Neural progenitor cell (in vitro differentiated cells): ENCODE measurements around the gene VANGL2. TPM values are rescaled to one million over a fixed set of nuclear protein-coding genes. Genes with fewer than 3 reads are reported as not detected.
A peak's percentile ranks its signal among the peaks of the same experiment; 100 is the strongest.

Experiments used
- DNase-seq: peaks from one replicate; pipeline ENCODE4 v3.0.0-alpha.2; 2016; ENCODE audit warnings: low spot score
- H2AFZ ChIP-seq: fragments of 200-600 bp; sonication (generic); replicated peaks from 2 replicates; pipeline ENCODE4 v1.6.1; 2016; ENCODE audit warnings: antibody characterized with exemption
- H3F3A ChIP-seq: fragments of 200-600 bp; sonication (generic); 2 replicates; pipeline ENCODE4 v1.6.1; 2016; ENCODE audit warnings: antibody characterized with exemption, low read depth
- H3K27ac ChIP-seq: fragments of 200-600 bp; sonication (generic); 2 replicates; pipeline ENCODE4 v1.5.1; 2016; ENCODE audit warnings: mild to moderate bottlenecking
- H3K27me3 ChIP-seq: fragments of 200-600 bp; sonication (generic); 2 replicates; pipeline ENCODE4 v1.6.1; 2016; ENCODE audit warnings: mild to moderate bottlenecking, moderate library complexity
- H3K36me3 ChIP-seq: fragments of 200-600 bp; sonication (generic); 2 replicates; pipeline ENCODE4 v1.5.1; 2016
- H3K4me1 ChIP-seq: fragments of 200-600 bp; sonication (generic); 2 replicates; pipeline ENCODE4 v1.6.1; 2016; ENCODE audit warnings: mixed run types
- H3K4me2 ChIP-seq: fragments of 200-600 bp; sonication (generic); 2 replicates; pipeline ENCODE4 v1.6.1; 2016
- H3K4me3 ChIP-seq: fragments of 200-600 bp; sonication (generic); 2 replicates; pipeline ENCODE4 v1.5.1; 2016
- H3K79me2 ChIP-seq: fragments of 200-600 bp; sonication (generic); 2 replicates; pipeline ENCODE4 v1.6.1; 2016; ENCODE audit warnings: low read depth
- H3K9ac ChIP-seq: fragments of 200-600 bp; sonication (generic); 2 replicates; pipeline ENCODE4 v1.6.1; 2016
- H3K9me3 ChIP-seq: fragments of 200-600 bp; sonication (generic); 2 replicates; pipeline ENCODE4 v1.5.1; 2016; ENCODE audit warnings: low read depth
- H4K20me1 ChIP-seq: fragments of 200-600 bp; sonication (generic); 2 replicates; pipeline ENCODE4 v1.6.1; 2016; ENCODE audit warnings: low read depth
- H3K27ac Mint-ChIP-seq: 3 replicates; pipeline ENCODE4 v1.8.0; 2021; ENCODE audit warnings: mixed read lengths
- H3K27me3 Mint-ChIP-seq: 2 replicates; pipeline ENCODE4 v1.8.0; 2022; ENCODE audit warnings: low read depth, mild to moderate bottlenecking, inconsistent platforms, moderate library complexity, mixed read lengths; ENCODE audit not compliant: insufficient read depth
- H3K36me3 Mint-ChIP-seq: 3 replicates; pipeline ENCODE4 v1.8.0; 2021; ENCODE audit warnings: mixed read lengths
- H3K4me1 Mint-ChIP-seq: 3 replicates; pipeline ENCODE4 v1.8.0; 2021; ENCODE audit warnings: mixed read lengths
- H3K4me3 Mint-ChIP-seq: 3 replicates; pipeline ENCODE4 v1.8.0; 2021; ENCODE audit warnings: mild to moderate bottlenecking, moderate library complexity, mixed read lengths
- H3K9me3 Mint-ChIP-seq: 3 replicates; pipeline ENCODE4 v1.8.0; 2020; ENCODE audit warnings: mixed read lengths
- EZH2 ChIP-seq: fragments of 200-600 bp; sonication (generic); IDR thresholded peaks from 2 replicates; pipeline ENCODE4 v1.6.1; 2017; ENCODE audit warnings: antibody characterized with exemption, mild to moderate bottlenecking, moderate library complexity
- EZH2phosphoT487 ChIP-seq: fragments of 200-600 bp; sonication (generic); IDR thresholded peaks from 2 replicates; pipeline ENCODE4 v1.6.1; 2017; ENCODE audit warnings: antibody characterized with exemption
- total RNA-seq: library from RNA; depleted of rRNA; stranded (reverse); fragments of >200 nt; gene quantifications from 2 replicates; pipeline ENCODE4 v1.2.3, GENCODE V29; 2015; ENCODE audit warnings: low replicate concordance
- TF ChIP-seq, protein P1 (sequence below): fragments of 200-600 bp; sonication (generic); IDR thresholded peaks from 2 replicates; pipeline ENCODE4 v1.5.1; 2017; ENCODE audit warnings: antibody characterized with exemption, mild to moderate bottlenecking

Gene VANGL2
- total RNA-seq, 1 donor from 2014 or later, result 23.0 TPM

DNA sequence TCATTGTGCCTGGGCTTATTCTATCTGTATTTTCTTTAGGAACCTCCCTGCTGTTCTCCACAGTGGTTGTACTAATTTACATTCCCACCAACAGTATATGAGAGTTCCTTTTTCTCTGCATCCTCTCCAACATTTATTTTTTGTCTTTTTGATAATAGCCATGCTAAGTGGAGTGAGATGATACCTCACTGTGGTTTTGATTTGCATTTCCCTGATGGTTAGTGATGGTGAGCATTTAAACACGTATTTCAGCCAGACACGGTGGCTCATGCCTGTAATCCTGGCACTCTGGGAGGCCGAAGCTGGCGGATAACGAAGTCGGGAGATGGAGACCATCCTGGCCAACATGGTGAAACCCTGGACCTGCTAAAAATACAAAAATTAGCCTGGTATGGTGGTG is 64.8 kb downstream of the VANGL2 start:
- peaks cover 4% of the 10 kb centered on the region for H3K9me3 Mint-ChIP-seq
- TF ChIP-seq EZH2phosphoT487 (no peak), EZH2 (no peak)
- TF ChIP-seq, protein P1, sequence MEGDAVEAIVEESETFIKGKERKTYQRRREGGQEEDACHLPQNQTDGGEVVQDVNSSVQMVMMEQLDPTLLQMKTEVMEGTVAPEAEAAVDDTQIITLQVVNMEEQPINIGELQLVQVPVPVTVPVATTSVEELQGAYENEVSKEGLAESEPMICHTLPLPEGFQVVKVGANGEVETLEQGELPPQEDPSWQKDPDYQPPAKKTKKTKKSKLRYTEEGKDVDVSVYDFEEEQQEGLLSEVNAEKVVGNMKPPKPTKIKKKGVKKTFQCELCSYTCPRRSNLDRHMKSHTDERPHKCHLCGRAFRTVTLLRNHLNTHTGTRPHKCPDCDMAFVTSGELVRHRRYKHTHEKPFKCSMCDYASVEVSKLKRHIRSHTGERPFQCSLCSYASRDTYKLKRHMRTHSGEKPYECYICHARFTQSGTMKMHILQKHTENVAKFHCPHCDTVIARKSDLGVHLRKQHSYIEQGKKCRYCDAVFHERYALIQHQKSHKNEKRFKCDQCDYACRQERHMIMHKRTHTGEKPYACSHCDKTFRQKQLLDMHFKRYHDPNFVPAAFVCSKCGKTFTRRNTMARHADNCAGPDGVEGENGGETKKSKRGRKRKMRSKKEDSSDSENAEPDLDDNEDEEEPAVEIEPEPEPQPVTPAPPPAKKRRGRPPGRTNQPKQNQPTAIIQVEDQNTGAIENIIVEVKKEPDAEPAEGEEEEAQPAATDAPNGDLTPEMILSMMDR, result no peak
- H3F3A ChIP-seq, result no peaks in the 10 kb centered on the region

GRCh38 chr1:160466961-160467360 is 66.6 kb downstream of the VANGL2 start:
- DNase-seq, result no peak
- TF ChIP-seq EZH2 (no peak), EZH2phosphoT487 (no peak)
- TF ChIP-seq, protein P1, result no peak

More for the DNA sequence above, 64.8 kb downstream of the VANGL2 start:
- Histone ChIP-seq H3K27ac (no peak overlapping the region), H3K4me2 (no peak overlapping the region), H2AFZ (no peak overlapping the region), H3K9ac (no peak overlapping the region), H3K4me3 (no peak overlapping the region), H3K79me2 (no peaks in the 10 kb centered on the region), H3K27me3 (no peaks in the 10 kb centered on the region), H4K20me1 (no peaks in the 10 kb centered on the region), H3K36me3 (no peaks in the 10 kb centered on the region), H3K4me1 (peaks cover 5% of the 10 kb centered on the region), H3K9me3 (no peaks in the 10 kb centered on the region)
- Mint-ChIP-seq H3K4me1 (peaks cover 3% of the 10 kb centered on the region), H3K4me3 (no peak overlapping the region), H3K36me3 (no peaks in the 10 kb centered on the region), H3K27me3 (no peaks in the 10 kb centered on the region), H3K27ac (peak overlapping the region; percentile 57)
- no peak for DNase-seq

GRCh38 chr1:160467576-160467975 is 67.2 kb downstream of the VANGL2 start:
- Mint-ChIP-seq H3K27ac (no peak overlapping the region), H3K9me3 (peaks cover 4% of the 10 kb centered on the region), H3K36me3 (no peaks in the 10 kb centered on the region), H3K4me3 (no peak overlapping the region), H3K27me3 (no peaks in the 10 kb centered on the region), H3K4me1 (peaks cover 3% of the 10 kb centered on the region)
- no peaks in the 10 kb centered on the region for H3K9me3 ChIP-seq
- no peak overlapping the region for H3K27ac ChIP-seq
- H3K4me1 ChIP-seq, result peaks cover 5% of the 10 kb centered on the region
- no peak overlapping the region for H3K9ac ChIP-seq
- H3K36me3 ChIP-seq, result no peaks in the 10 kb centered on the region
- DNase-seq, result no peak
- no peak overlapping the region for H2AFZ ChIP-seq
- no peak overlapping the region for H3K4me3 ChIP-seq
- no peak overlapping the region for H3K4me2 ChIP-seq
- TF ChIP-seq EZH2phosphoT487, result no peak
- no peak for TF ChIP-seq EZH2
- TF ChIP-seq, protein P1, result no peak
- no peaks in the 10 kb centered on the region for H3K79me2 ChIP-seq
- H3F3A ChIP-seq, result no peaks in the 10 kb centered on the region
- H3K27me3 ChIP-seq, result no peaks in the 10 kb centered on the region
- no peaks in the 10 kb centered on the region for H4K20me1 ChIP-seq

More at GRCh38 chr1:160466961-160467360, 66.6 kb downstream of the VANGL2 start:
- no peak overlapping the region for H3K27ac Mint-ChIP-seq
- peaks cover 3% of the 10 kb centered on the region for H3K4me1 Mint-ChIP-seq
- H3K9me3 Mint-ChIP-seq, result peaks cover 4% of the 10 kb centered on the region
- Histone ChIP-seq H2AFZ (no peak overlapping the region), H3K4me1 (peaks cover 5% of the 10 kb centered on the region), H4K20me1 (no peaks in the 10 kb centered on the region), H3K4me2 (no peak overlapping the region), H3F3A (no peaks in the 10 kb centered on the region), H3K4me3 (no peak overlapping the region), H3K36me3 (no peaks in the 10 kb centered on the region), H3K9me3 (no peaks in the 10 kb centered on the region), H3K79me2 (no peaks in the 10 kb centered on the region), H3K27ac (no peak overlapping the region), H3K9ac (no peak overlapping the region), H3K27me3 (no peaks in the 10 kb centered on the region)
- H3K27me3 Mint-ChIP-seq, result no peaks in the 10 kb centered on the region
- H3K4me3 Mint-ChIP-seq, result no peak overlapping the region
- no peaks in the 10 kb centered on the region for H3K36me3 Mint-ChIP-seq
